GM19351 (cell line): Measurements from ENCODE around the gene CABP2.
"Not testable (repeated sequence)": the region's sequence is repeated elsewhere in the genome, so short reads cannot be mapped to it uniquely, and the experiment has no call there.

ENCODE experiments used
- ATAC-seq: cut with Tn5 transposase; IDR thresholded peaks from one replicate; pipeline ENCODE4 v1.9.1; 2021; ENCODE audit warnings: mild to moderate bottlenecking, moderate library complexity; ENCODE audit not compliant: unreplicated experiment

CABP2 gene

GRCh38 chr11:67495234-67496005 lies 27.8 kb downstream of the CABP2 start:
- ATAC-seq, result no peak

GRCh38 chr11:67494371-67495233 lies 28.6 kb downstream of the CABP2 start:
- no peak for ATAC-seq

GRCh38 chr11:67493548-67494370 lies 29.5 kb downstream of the CABP2 start:
- no peak for ATAC-seq

GRCh38 chr11:67492801-67493547 lies 30.3 kb downstream of the CABP2 start:
- ATAC-seq, result no peak

- no peak for ATAC-seq
These were observed 31.0 kb downstream of the CABP2 start for GRCh38 chr11:67492069-67492727.

GRCh38 chr11:67491276-67492068 lies 31.8 kb downstream of the CABP2 start:
- no peak for ATAC-seq

- ATAC-seq, result no peak
These were observed 32.5 kb downstream of the CABP2 start for GRCh38 chr11:67490727-67491065.

- ATAC-seq, result no peak
These were observed 33.1 kb downstream of the CABP2 start for GRCh38 chr11:67489885-67490726.

- no peak for ATAC-seq
These were observed 33.9 kb downstream of the CABP2 start for GRCh38 chr11:67489203-67489884.

- ATAC-seq, result peak; percentile 38
These were observed 36.6 kb downstream of the CABP2 start for GRCh38 chr11:67486481-67487195.

GRCh38 chr11:67485873-67486361 lies 37.3 kb downstream of the CABP2 start:
- not testable (repeated sequence) for ATAC-seq

GRCh38 chr11:67484847-67485311 lies 38.4 kb downstream of the CABP2 start:
- no peak for ATAC-seq

GRCh38 chr11:67483831-67484665 lies 39.2 kb downstream of the CABP2 start:
- no peak for ATAC-seq

GRCh38 chr11:67482827-67483798 lies 40.1 kb downstream of the CABP2 start, which contains the start of gene AIP:
AIP (plus strand) TSS chr11:67483026; CDS start chr11:67483159, 133 bp downstream.
- peak; percentile 59 for ATAC-seq
